ENCODE results near the gene SH3TC1.

SH3TC1 gene

GRCh38 chr4:8244001-8244757, 45.1 kb downstream of the SH3TC1 start:
- DNase-seq (ENCODE audit: low spot score): no peak

- DNase-seq (ENCODE audit: low spot score): no peak
Measured at GRCh38 chr4:8244931-8245460, 45.9 kb downstream of the SH3TC1 start.

DNA sequence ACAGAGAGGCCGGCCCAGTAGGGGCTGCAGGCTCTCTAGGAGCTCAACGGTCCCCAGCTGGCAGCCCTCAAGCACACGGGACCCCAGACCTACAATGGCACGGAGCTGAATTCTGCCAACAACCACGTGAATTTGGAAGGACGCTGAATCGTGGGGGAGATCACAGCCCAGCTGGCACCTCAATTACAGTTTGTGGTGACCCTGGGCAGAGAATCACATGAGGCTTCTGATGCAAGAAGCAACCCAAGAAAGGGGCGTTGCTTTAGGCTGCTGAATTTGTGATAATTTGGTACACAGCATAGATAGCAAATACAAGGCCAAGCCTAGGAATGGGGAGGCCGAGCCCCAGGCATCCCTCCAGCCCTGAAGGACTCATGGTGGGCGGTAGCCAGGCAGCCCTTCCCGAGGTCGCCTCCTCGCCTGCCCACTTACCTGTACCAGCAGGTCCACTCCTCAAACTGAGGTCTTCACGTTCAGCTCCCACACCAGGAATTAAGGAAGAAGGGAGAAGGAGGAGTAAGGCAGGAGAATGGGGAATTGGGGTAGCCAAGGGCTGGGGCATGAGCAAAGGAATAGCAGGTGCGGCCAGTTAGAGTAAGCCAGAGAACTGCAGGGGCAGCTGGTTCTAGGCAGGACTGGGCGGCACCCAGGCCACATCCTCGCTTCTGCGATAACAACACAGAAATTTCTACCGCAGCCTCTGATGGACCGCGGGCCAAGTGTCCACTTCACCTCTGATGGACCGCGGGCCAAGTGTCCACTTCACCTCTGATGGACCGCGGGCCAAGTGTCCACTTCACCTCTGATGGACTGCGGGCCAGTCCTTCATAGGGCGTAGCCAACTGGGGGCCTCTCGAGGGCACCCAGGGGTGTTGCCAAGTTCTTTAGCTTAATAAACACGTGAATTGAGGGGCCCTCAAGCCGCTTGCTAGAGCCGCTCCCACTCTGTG, 47.1 kb downstream of the SH3TC1 start:
- no peak for DNase-seq (ENCODE audit: low spot score)

- no peak for DNase-seq (ENCODE audit: low spot score)
Measured at GRCh38 chr4:8247047-8247930, 48.2 kb downstream of the SH3TC1 start.

- no peak for DNase-seq (ENCODE audit: low spot score)
Measured at GRCh38 chr4:8248091-8248490, 49.0 kb downstream of the SH3TC1 start.

- DNase-seq (ENCODE audit: low spot score): no peak
Measured at GRCh38 chr4:8250227-8250626, 51.1 kb downstream of the SH3TC1 start.

DNA sequence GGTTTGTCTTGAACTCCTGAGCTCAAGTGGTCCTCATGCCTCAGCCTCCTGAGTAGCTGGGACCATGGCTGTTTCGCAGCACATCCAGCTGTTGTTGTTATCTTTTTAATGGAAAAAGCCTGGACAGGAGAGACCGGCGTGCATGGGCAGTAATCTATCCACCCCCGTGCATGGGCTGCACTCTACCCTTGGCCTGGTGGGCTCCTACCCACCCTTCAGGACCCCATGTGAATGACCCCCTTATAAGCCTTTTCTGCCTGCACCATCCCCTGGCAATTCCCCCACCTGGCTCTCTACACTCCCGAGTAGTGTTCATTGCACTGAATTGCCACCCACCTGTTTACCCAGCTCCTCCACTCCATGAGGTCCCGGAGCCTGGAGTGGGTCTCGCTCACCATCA, 51.5 kb downstream of the SH3TC1 start:
- DNase-seq (ENCODE audit: low spot score): no peak

- DNase-seq (ENCODE audit: low spot score): no peak
Measured at GRCh38 chr4:8251110-8251883, 52.2 kb downstream of the SH3TC1 start.

DNA sequence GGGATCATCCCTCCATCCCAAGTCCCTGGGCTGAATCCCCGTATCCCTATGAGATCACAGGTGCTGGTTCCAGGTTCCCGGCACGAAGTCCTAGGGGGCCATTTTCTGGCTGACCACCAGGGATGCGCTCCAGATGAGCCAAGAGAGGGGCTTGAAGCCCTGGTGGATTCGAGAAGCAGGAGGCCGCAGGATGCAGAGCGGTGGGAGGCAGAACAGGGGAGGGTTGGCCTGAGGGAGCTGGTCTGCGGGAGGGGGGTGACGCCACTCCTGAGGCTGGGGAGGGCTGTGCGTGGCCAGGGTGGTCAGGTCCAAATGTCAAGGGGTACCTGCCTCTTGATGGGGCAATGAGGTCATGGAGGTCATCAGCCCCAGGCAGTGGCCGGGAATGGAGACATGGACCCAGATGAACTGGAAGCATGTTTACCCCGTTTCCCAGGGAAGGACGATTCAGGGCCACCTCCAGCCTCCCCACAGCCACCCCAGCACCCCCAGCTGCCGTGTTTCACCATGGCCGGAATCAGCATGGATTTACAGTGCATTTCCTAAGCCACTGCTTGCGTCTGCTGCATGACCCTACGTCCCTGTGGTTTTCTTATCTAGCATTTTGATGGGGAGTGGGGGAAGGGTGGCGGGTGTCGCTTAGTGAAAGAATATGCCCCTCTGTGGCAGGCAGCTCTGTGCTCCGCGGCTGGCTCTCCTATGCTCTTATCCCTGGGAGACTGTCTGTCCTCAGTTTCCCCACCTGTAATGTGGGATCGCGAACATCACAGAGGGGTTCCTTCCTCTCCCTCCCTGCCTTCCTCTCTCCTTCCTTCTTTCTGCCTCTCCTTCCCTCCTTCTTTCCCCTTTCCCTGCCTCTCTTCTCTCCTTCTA, 53.4 kb downstream of the SH3TC1 start:
- DNase-seq (ENCODE audit: low spot score): no peak

DNA sequence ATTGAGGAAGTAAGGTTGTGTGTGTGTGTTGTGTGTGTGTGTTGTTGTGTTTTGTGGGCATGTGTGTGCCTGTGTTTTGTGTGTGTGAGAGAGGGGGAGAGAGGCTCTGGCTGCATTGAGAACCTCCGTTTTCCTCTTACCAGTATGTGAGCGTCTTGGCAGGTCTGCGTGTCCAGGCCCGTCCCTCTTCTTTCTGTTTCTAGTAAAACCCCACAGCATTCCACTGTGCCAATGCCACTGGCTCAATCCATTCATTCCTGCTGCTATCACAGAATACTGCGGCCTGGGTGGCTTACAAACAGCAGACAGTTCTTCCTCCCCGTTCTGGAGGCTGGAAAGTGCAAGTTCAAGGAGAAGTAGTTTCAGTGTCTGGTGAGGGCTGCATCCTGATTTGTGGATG, 55.0 kb downstream of the SH3TC1 start:
- no peak for DNase-seq (ENCODE audit: low spot score)

- DNase-seq (ENCODE audit: low spot score): no peak
Measured at GRCh38 chr4:8255698-8256441, 56.8 kb downstream of the SH3TC1 start.

GRCh38 chr4:8257854-8258253, 58.8 kb downstream of the SH3TC1 start:
- no peak for DNase-seq (ENCODE audit: low spot score)

- no peak for DNase-seq (ENCODE audit: low spot score)
Measured at GRCh38 chr4:8258552-8259212, 59.6 kb downstream of the SH3TC1 start.

DNA sequence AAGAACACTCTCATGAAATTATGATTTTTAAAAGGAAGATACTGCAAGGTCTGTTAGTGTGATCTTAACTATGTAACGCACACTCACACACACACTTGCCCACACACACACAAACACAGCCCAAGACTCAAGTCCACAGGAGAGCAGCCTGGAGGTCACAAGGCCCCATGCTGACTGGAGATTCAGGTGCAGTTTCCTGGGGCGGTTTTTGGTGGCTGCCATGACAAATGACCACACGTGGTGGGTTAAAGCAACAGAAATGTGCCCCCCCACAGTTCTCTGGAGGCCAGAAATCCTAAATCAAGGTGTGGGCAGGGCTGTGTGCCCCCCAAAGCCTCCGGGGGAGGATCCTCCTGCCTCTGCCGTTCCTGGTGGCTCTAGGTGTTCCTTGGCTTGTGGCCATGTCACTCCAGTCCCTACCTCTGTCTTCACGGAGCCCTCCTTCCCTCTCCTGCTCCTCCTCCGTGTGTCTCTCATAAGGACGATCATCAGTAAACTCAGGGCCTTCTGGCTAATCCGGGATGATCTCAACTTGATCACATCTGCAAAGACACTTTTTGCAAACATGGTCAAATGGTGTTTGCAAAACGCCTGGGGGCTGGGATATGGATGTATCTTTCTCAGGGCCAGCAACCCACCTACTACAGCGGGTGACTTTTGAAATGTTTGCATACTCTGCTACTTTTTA, 60.8 kb downstream of the SH3TC1 start:
- DNase-seq (ENCODE audit: low spot score): no peak

GRCh38 chr4:8260656-8261111, 61.6 kb downstream of the SH3TC1 start:
- no peak for DNase-seq (ENCODE audit: low spot score)

DNA sequence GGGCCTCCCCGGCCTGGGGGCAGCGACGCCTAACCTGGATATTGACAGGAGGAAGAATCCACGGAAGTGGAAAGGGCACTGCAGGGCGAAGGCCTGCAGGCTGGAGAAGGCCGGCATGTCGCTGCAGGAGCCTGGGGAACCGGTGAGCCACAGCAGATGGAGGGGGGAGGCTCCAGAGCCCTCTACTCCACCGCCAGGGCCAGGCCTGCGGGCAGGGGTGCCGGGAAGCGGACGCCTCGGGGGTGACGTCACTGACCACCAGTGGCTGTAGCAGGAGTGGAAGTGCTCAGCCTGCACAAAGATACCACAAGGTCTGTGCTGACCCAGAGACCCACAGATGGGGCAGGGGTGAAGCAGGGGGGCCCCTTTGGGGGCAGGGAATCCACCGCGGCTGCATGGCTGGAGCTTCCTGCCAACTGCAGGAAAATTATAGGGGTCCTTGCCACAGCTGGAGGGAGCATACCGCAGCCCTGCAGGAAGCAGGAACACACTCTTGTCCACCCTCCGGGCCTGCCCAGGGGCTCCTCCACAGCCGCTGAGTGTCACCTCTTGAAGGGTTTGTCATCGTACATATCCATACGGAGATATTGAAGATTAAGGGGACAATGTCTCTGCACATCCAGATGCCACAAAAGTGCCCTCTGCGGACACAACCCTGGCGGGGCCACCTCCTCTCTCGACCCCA, 62.9 kb downstream of the SH3TC1 start:
- DNase-seq (ENCODE audit: low spot score): no peak

DNA sequence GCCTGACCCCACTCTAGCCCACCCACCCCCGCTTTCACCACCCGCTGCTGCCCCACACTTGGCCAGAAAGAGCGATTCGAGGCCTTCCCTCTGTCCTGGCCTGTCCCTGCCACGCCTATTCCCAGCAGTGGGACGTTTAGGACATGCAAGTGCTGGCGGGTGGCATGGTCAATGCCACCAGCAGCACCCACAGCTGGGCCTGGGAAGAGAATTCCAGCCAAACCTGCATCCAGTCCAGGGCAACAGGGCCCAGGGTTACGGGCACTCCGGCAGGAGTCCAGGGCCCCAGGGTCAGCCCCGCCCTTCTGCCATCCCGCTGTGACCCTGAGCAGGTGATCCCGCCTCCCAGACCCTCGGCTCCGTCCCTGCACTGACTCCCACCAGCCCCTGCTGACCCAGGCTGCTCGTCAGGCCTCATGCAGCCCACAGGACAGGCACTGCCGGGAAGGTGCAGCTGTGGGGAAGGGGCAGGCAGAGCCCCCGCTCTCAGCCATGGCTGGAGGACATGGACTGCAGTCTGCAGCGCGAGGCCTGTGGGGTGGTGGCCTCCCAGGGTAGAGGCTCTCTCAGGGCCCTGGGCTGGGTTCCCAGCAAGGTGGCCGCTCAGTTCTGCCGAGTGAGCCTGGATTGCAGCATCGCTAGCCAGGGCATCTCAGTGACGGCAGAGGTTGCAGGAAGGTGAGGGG, 63.7 kb downstream of the SH3TC1 start:
- DNase-seq (ENCODE audit: low spot score): no peak
